ENCODE data around the gene HSPG2. TPM values are rescaled to one million over a fixed set of nuclear protein-coding genes. Genes with fewer than 3 reads are reported as not detected.

HSPG2 gene
- total and polyA plus RNA-seq, 10 donors: 14.4 to 395 (median 151) TPM

DNA sequence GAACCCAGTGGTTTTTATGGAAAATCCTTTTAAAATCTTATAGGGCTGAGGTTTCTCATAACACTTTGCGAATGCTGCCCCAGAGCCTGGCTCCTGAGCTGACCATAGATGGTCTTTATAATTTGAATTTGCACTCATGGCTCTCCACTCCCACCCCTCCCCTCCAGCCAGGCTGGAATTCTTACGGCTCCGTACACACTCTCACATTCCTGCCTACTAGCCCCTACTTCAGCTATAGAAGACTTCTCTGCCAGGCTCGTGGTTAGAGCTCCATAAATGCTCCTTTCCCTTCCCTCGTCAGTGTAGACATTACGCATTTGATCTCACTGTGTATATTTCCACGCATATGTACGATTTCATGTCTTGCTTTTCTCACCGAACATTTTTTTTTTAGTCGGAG lies 5.4 kb upstream of the HSPG2 start:
- H3K4me3 ChIP-seq: no peak overlapping the region
- intact Hi-C loops (cut with DNase I; ENCODE audit: low total_unique reads): no loop called here
- H3K27ac ChIP-seq: no peak overlapping the region
- 80 to 84% (median 83%) methylated on average over 10 of the region's 10 CpGs for WGBS, 5 donors
- peaks cover 14 to 51% (median 35%) of the 10 kb centered on the region in 6 donors for H3K4me1 ChIP-seq
- peaks cover 0 to 4% (median 0%) of the 10 kb centered on the region in 7 donors for H3K27me3 ChIP-seq (replicated peaks in 1 of 7)
- H3K36me3 ChIP-seq: no peaks in the 10 kb centered on the region
- no peak for DNase-seq
- H3K9me3 ChIP-seq: no peaks in the 10 kb centered on the region
- TF ChIP-seq POLR2AphosphoS5 (IDR thresholded peaks at IDR 0.05) (no peak), POLR2A (IDR thresholded peaks at IDR 0.05) (no peak)
- TF ChIP-seq, protein P1, sequence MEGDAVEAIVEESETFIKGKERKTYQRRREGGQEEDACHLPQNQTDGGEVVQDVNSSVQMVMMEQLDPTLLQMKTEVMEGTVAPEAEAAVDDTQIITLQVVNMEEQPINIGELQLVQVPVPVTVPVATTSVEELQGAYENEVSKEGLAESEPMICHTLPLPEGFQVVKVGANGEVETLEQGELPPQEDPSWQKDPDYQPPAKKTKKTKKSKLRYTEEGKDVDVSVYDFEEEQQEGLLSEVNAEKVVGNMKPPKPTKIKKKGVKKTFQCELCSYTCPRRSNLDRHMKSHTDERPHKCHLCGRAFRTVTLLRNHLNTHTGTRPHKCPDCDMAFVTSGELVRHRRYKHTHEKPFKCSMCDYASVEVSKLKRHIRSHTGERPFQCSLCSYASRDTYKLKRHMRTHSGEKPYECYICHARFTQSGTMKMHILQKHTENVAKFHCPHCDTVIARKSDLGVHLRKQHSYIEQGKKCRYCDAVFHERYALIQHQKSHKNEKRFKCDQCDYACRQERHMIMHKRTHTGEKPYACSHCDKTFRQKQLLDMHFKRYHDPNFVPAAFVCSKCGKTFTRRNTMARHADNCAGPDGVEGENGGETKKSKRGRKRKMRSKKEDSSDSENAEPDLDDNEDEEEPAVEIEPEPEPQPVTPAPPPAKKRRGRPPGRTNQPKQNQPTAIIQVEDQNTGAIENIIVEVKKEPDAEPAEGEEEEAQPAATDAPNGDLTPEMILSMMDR (IDR thresholded peaks at IDR 0.05 in 8 of 11, conservative IDR thresholded peaks at IDR 0.05 in 3 of 11): no peak

DNA sequence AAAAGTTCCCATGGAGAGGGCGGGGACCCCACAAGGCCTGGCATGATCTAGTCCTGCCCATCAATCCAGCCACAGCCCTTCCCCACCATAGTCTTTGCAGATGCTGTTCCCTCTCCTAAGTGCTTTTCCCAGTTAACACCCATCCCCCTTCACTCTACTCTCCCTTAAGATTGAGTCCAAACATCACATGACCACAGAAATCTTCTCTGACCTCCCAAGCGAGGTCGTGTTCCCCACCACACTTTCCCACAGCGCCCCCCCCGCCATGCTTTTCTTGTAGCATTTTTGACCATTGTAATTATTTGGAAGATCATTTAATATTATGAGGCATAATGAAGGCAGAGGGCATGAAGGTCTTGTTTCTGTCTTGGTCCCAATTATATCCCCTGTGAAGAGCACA lies 4.3 kb upstream of the HSPG2 start:
- intact Hi-C loops (cut with DNase I; ENCODE audit: low total_unique reads): no loop called here

DNA sequence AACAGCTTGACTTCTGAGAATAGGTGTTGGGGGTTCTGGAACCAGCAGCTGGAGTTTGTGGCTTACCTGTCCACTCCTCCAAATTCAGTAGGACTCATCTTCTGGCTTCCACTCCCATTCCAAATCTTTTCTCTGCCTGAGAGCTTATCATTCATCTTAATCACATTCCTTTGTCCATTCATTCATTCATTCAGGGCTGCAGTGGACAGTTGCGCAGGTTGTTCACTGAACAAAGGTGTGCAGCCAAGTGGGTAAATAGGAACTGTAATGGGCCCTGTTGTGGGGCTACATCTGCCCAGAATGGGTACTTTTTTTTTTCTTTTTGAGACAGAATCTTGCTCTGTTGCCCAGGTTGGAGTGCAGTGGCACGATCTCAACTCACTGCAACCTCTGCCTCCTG lies 3.4 kb upstream of the HSPG2 start:
- H3K27ac ChIP-seq: peak overlapping the region in 2 of 8 donors; percentile 62 to 76
- DNase-seq: no peak
- H3K4me1 ChIP-seq: peaks cover 14 to 54% (median 40%) of the 10 kb centered on the region in 6 donors
- peaks cover 0 to 20% (median 0%) of the 10 kb centered on the region in 7 donors for H3K27me3 ChIP-seq (replicated peaks in 1 of 7)
- H3K36me3 ChIP-seq: no peaks in the 10 kb centered on the region
- intact Hi-C loops (cut with DNase I; ENCODE audit: low total_unique reads): no loop called here
- TF ChIP-seq, protein P1 (IDR thresholded peaks at IDR 0.05 in 8 of 11, conservative IDR thresholded peaks at IDR 0.05 in 3 of 11): no peak
- WGBS, 5 donors: 95 to 100% (median 100%) methylated on average over 2 of the region's 2 CpGs
- H3K9me3 ChIP-seq: no peaks in the 10 kb centered on the region
- no peak overlapping the region for H3K4me3 ChIP-seq

More for the DNA sequence above, 4.3 kb upstream of the HSPG2 start:
- peaks cover 0 to 11% (median 0%) of the 10 kb centered on the region in 7 donors for H3K27me3 ChIP-seq (replicated peaks in 1 of 7)
- H3K4me1 ChIP-seq: peaks cover 14 to 46% (median 35%) of the 10 kb centered on the region in 6 donors
- no peak for DNase-seq
- no peaks in the 10 kb centered on the region for H3K9me3 ChIP-seq
- no peak overlapping the region for H3K27ac ChIP-seq
- H3K36me3 ChIP-seq: no peaks in the 10 kb centered on the region
- TF ChIP-seq POLR2AphosphoS5 (IDR thresholded peaks at IDR 0.05) (no peak), POLR2A (IDR thresholded peaks at IDR 0.05) (no peak)
- TF ChIP-seq, protein P1 (IDR thresholded peaks at IDR 0.05 in 8 of 11, conservative IDR thresholded peaks at IDR 0.05 in 3 of 11): no peak
- 85 to 93% (median 87%) methylated on average over 5 of the region's 5 CpGs for WGBS, 5 donors
- no peak overlapping the region for H3K4me3 ChIP-seq

- Histone ChIP-seq H3K27me3 (replicated peaks in 1 of 7) (peaks cover 0 to 23% (median 0%) of the 10 kb centered on the region in 7 donors), H3K27ac (peak overlapping the region in 7 of 8 donors; percentile 49 to 77 (median 62)), H3K36me3 (no peaks in the 10 kb centered on the region), H3K4me1 (peaks cover 14 to 60% (median 42%) of the 10 kb centered on the region in 6 donors), H3K9me3 (no peaks in the 10 kb centered on the region), H3K4me3 (no peak overlapping the region)
- intact Hi-C loops (cut with DNase I; ENCODE audit: low total_unique reads): no loop called here
- DNase-seq: no peak
- WGBS, 5 donors: 38 to 51% (median 42%) methylated on average over 9 of the region's 9 CpGs
- TF ChIP-seq, protein P1 (IDR thresholded peaks at IDR 0.05 in 8 of 11, conservative IDR thresholded peaks at IDR 0.05 in 3 of 11): peak in 10 of 11 experiments; percentile 25 to 61 (median 48)
- TF ChIP-seq POLR2A (IDR thresholded peaks at IDR 0.05) (no peak), POLR2AphosphoS5 (IDR thresholded peaks at IDR 0.05) (peak in 1 of 3 donors; percentile 66)
Measured at GRCh38 chr1:21939650-21940374, 2.7 kb upstream of the HSPG2 start.

Data from spleen (tissue), 11 donors.